H1 (cell line): ENCODE measurements around the gene MKLN1. TPM values are rescaled to one million over a fixed set of nuclear protein-coding genes. Genes with fewer than 3 reads are reported as not detected.

Experiments used
- BRCA1 ChIP-seq: IDR thresholded peaks from 2 replicates; pipeline ENCODE4 v1.6.1; 2012; ENCODE audit warnings: low read depth, low read length, improper control_type of control experiment
- CBX5 ChIP-seq: fragments of 300-800, 300-1000 bp; sonication (generic); IDR thresholded peaks from 2 replicates; pipeline ENCODE4 v1.7.1; 2016; ENCODE audit warnings: antibody characterized with exemption, low read length, low read depth
- CEBPB ChIP-seq: IDR thresholded peaks from 2 replicates; pipeline ENCODE4 v1.6.1; 2012; ENCODE audit warnings: low read depth, low read length
- GTF2F1 ChIP-seq: IDR thresholded peaks from 2 replicates; pipeline ENCODE4 v1.6.1; 2012; ENCODE audit warnings: low read depth, low read length, improper control_type of control experiment, borderline replicate concordance
- HDAC6 ChIP-seq: IDR thresholded peaks from one replicate; pipeline ENCODE4 v1.7.1; 2012; ENCODE audit warnings: low read depth, mild to moderate bottlenecking, inconsistent platforms, low read length, moderate library complexity
- JUN ChIP-seq: IDR thresholded peaks from 2 replicates; pipeline ENCODE4 v1.6.1; 2011; ENCODE audit warnings: low read depth, mild to moderate bottlenecking, improper control_type of control experiment, low read length
- JUND ChIP-seq: IDR thresholded peaks from 2 replicates; pipeline ENCODE4 v1.6.1; 2011; ENCODE audit warnings: mild to moderate bottlenecking, improper control_type of control experiment, low read length
- KDM5A ChIP-seq: fragments of 200-600 bp; IDR thresholded peaks from 2 replicates; pipeline ENCODE4 v1.7.1; 2012; ENCODE audit warnings: mild to moderate bottlenecking, low read length, inconsistent platforms, mixed read lengths
- MAFK ChIP-seq: IDR thresholded peaks from 2 replicates; pipeline ENCODE4 v1.6.1; 2012; ENCODE audit warnings: low read depth, mild to moderate bottlenecking, improper control_type of control experiment, low read length
- POLR2AphosphoS5 ChIP-seq: IDR thresholded peaks from 2 replicates; pipeline ENCODE4 v1.6.1; 2011; ENCODE audit warnings: low read depth, low read length
- RAD21 ChIP-seq, 2 experiments: IDR thresholded peaks in 1 of 2; conservative IDR thresholded peaks in 1 of 2; 2 replicates each; pipeline ENCODE4 v1.6.1; 2011; ENCODE audit warnings: low read depth in 2 of 2, low read length in 2 of 2, improper control_type of control experiment in 1 of 2, inconsistent platforms in 1 of 2, mild to moderate bottlenecking in 1 of 2, moderate library complexity in 1 of 2
- RFX5 ChIP-seq: IDR thresholded peaks from 2 replicates; pipeline ENCODE4 v1.6.1; 2011; ENCODE audit warnings: low read depth, low read length, improper control_type of control experiment, borderline replicate concordance
- RNF2 ChIP-seq: fragments of 200-900, 300-1000 bp; sonication (generic); IDR thresholded peaks from 2 replicates; pipeline ENCODE4 v1.7.1; 2016; ENCODE audit warnings: borderline replicate concordance, low read depth, mild to moderate bottlenecking, antibody characterized with exemption, low read length; ENCODE audit not compliant: poor library complexity, severe bottlenecking; ENCODE audit errors: missing control alignments
- SAP30 ChIP-seq: fragments of 300-600 bp; sonication (generic); IDR thresholded peaks from 2 replicates; pipeline ENCODE4 v1.7.1; 2012; ENCODE audit warnings: low read length, moderate library complexity, mild to moderate bottlenecking, inconsistent platforms; ENCODE audit not compliant: insufficient read depth, insufficient replicate concordance
- SIN3A ChIP-seq, 2 experiments: IDR thresholded peaks in 1 of 2; conservative IDR thresholded peaks in 1 of 2; 2 replicates each; pipeline ENCODE4 v1.6.1; 2011 to 2012; ENCODE audit warnings: low read length in 2 of 2, improper control_type of control experiment in 1 of 2, low read depth in 1 of 2, mild to moderate bottlenecking in 1 of 2
- SIX5 ChIP-seq: IDR thresholded peaks from 2 replicates; pipeline ENCODE4 v1.6.1; 2011; ENCODE audit warnings: mild to moderate bottlenecking, low read depth, low read length
- SP1 ChIP-seq: IDR thresholded peaks from 2 replicates; pipeline ENCODE4 v1.6.1; 2011; ENCODE audit warnings: low read depth, low read length
- SP2 ChIP-seq: IDR thresholded peaks from 2 replicates; pipeline ENCODE4 v1.6.1; 2012; ENCODE audit warnings: mild to moderate bottlenecking, low read length, inconsistent platforms
- SP4 ChIP-seq: IDR thresholded peaks from 2 replicates; pipeline ENCODE4 v1.6.1; 2012; ENCODE audit warnings: low read length, inconsistent platforms
- TAF7 ChIP-seq: optimal IDR thresholded peaks from 2 replicates; pipeline ENCODE3; 2011; ENCODE audit warnings: low read depth, mild to moderate bottlenecking, inconsistent platforms, low read length, moderate library complexity, borderline replicate concordance
- TBP ChIP-seq: IDR thresholded peaks from 2 replicates; pipeline ENCODE4 v1.6.1; 2011; ENCODE audit warnings: low read depth, low read length, improper control_type of control experiment
- polyA plus RNA-seq, 7 experiments: library from polyadenylated mRNA; depleted of rRNA in 3 of 7; stranded (reverse) in 5 of 7; unstranded in 2 of 7; fragments of >200 nt in 5 of 7; fragments of 200-250 nt in 2 of 7; gene quantifications; 1 replicate in 5 of 7; 2 replicates in 1 of 7; 4 replicates in 1 of 7; pipeline versions ENCODE4 v1.2.1 to v1.2.3, GENCODE V29; 2011 to 2013; ENCODE audit warnings: missing spikeins in 2 of 7, mixed read lengths in 2 of 7
- total RNA-seq: library from RNA; stranded (reverse); fragmentation: NEBNext Ultra II Directional; extraction: Animal tissue kit (Norgen Biotek cat#: 25700); gene quantifications from 2 replicates; pipeline ENCODE4 v1.2.1, GENCODE V29; 2021
- TF ChIP-seq, protein P1 (sequence below): IDR thresholded peaks from 2 replicates; pipeline ENCODE4 v1.6.1; 2012; ENCODE audit warnings: inconsistent platforms
- TF ChIP-seq, protein P2 (sequence below): IDR thresholded peaks from 2 replicates; pipeline ENCODE4 v1.6.1; 2012; ENCODE audit warnings: inconsistent platforms

MKLN1 gene
- total and polyA plus RNA-seq, 2 of the 8 experiments (the other 6 are each of a cell fraction or from before 2014, with no cell fraction given) = 22.3 to 50.9 TPM

DNA sequence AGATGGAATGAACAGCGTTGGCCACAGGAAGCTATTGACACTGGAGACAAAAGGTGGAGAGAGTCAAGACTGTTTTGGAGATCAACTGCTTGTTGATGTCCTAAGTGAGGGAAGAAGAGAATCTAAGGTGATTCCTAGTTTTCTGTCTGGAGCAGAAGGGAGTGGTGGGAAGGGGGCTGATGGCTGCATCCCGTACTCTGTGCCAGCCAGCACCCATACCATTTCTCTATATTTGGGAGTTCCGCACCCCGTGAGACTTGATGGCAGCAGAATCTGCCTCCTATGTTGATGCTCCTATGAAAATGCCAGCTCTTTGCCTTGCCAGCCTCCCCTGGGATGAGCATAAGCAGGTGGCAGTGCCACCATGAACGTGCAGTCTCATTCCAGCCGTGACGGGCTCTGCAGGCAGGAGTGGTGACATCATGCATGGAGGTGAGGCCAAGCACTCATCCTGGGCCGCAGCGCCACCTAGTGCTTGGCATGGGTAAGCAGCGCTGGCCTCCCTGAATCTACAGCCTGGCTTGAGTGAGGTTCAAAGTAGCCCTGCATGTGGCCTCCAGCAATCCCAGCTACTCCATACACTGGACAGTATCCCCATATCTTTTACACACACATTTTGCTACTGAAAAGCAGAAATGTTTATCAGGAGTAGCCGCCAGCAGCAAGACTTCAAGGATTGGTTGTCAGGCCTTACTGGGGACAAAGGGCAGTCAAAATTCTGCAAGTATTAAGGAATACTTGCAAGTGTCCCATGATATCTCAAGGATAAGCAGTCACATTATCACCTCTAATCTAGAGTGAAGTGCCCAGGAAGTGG lies 185.8 kb downstream of the MKLN1 start (continued):
- TF ChIP-seq CBX5 (no peak), SP2 (no peak), RAD21 (IDR thresholded peaks at IDR 0.05 in 1 of 2, conservative IDR thresholded peaks at IDR 0.05 in 1 of 2; ENCODE audit: low read depth in 2 of 2, low read length in 2 of 2) (peak; percentile 68 to 73), SAP30 (no peak), RFX5 (no peak), HDAC6 (no peak), JUN (peak; percentile 65; the same call in 1 of the 2 replicates), CEBPB (0 out of 2 replicates have a peak, but pooled peaks have one; percentile 28), POLR2AphosphoS5 (peak; percentile 92), SP1 (no peak), KDM5A (no peak), JUND (peak; percentile 92), SIN3A (conservative IDR thresholded peaks at IDR 0.05 in 1 of 2, IDR thresholded peaks at IDR 0.05 in 1 of 2; ENCODE audit: low read depth in 1 of 2, low read length in 2 of 2) (peak in 1 of 2 experiments; percentile 45; a peak in 1 of 4 replicates), SP4 (no peak), RNF2 (no peak), BRCA1 (no peak), TBP (no peak), GTF2F1 (no peak), TAF7 (no peak), SIX5 (no peak), MAFK (no peak)
- TF ChIP-seq, protein P1, sequence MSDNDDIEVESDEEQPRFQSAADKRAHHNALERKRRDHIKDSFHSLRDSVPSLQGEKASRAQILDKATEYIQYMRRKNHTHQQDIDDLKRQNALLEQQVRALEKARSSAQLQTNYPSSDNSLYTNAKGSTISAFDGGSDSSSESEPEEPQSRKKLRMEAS = peak; percentile 68; the same call in 1 of the 2 replicates
- TF ChIP-seq, protein P2, sequence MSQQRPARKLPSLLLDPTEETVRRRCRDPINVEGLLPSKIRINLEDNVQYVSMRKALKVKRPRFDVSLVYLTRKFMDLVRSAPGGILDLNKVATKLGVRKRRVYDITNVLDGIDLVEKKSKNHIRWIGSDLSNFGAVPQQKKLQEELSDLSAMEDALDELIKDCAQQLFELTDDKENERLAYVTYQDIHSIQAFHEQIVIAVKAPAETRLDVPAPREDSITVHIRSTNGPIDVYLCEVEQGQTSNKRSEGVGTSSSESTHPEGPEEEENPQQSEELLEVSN = no peak
